Cerebellar nuclear complex (tissue), 1 donor: ENCODE measurements around the gene DMTF1.

Experiments used
- DNase-seq, 2 experiments: peaks; one replicate each; lab custom pipeline; 2025; lab: John Stamatoyannopoulos, UW

The DMTF1 gene

GRCh38 chr7:87147500-87147899 lies 4.8 kb upstream of the DMTF1 start:
- no peak for DNase-seq

GRCh38 chr7:87148332-87148955 lies 3.8 kb upstream of the DMTF1 start:
- DNase-seq, result no peak

GRCh38 chr7:87151002-87151728 lies 1.1 kb upstream of the DMTF1 start:
- DNase-seq, result no peak

GRCh38 chr7:87151729-87152111 lies 533 bp upstream of the DMTF1 start:
- peak in 1 of 2 experiments; percentile 65 for DNase-seq

GRCh38 chr7:87152897-87153641 lies 816 bp downstream of the DMTF1 start:
- peak in 1 of 2 experiments; percentile 12 for DNase-seq

GRCh38 chr7:87154166-87154565 lies 1.9 kb downstream of the DMTF1 start:
- no peak for DNase-seq

GRCh38 chr7:87154569-87154968 lies 2.3 kb downstream of the DMTF1 start:
- no peak for DNase-seq

- DNase-seq, result no peak
Measured at GRCh38 chr7:87155788-87156187, 3.5 kb downstream of the DMTF1 start.

- no peak for DNase-seq
Measured at GRCh38 chr7:87156709-87157108, 4.5 kb downstream of the DMTF1 start.

- DNase-seq, result no peak
Measured at GRCh38 chr7:87159538-87159937, 7.3 kb downstream of the DMTF1 start.

- no peak for DNase-seq
Measured at GRCh38 chr7:87164433-87164832, 12.2 kb downstream of the DMTF1 start.

GRCh38 chr7:87170828-87171227 lies 18.6 kb downstream of the DMTF1 start:
- no peak for DNase-seq

GRCh38 chr7:87171282-87171934 lies 19.2 kb downstream of the DMTF1 start:
- DNase-seq, result no peak

GRCh38 chr7:87173471-87173870 lies 21.2 kb downstream of the DMTF1 start:
- DNase-seq, result no peak

GRCh38 chr7:87178320-87178719 lies 26.1 kb downstream of the DMTF1 start:
- DNase-seq, result no peak

GRCh38 chr7:87179180-87179579 lies 26.9 kb downstream of the DMTF1 start:
- DNase-seq, result no peak

GRCh38 chr7:87187120-87187519 lies 34.9 kb downstream of the DMTF1 start:
- DNase-seq, result no peak

GRCh38 chr7:87188930-87189329 lies 36.7 kb downstream of the DMTF1 start:
- DNase-seq, result no peak

- DNase-seq, result no peak
Measured at GRCh38 chr7:87190783-87191182, 38.5 kb downstream of the DMTF1 start.

- no peak for DNase-seq
Measured at GRCh38 chr7:87192784-87193487, 40.7 kb downstream of the DMTF1 start.

- DNase-seq, result no peak
Measured at GRCh38 chr7:87193912-87194311, 41.7 kb downstream of the DMTF1 start.

GRCh38 chr7:87199241-87199640 lies 47.0 kb downstream of the DMTF1 start:
- DNase-seq, result no peak
